GM19238 (cell line): ENCODE data around the gene LARP1.

Experiments
- DNase-seq: peaks from one replicate; pipeline ENCODE4 v3.0.0; 2011; ENCODE audit warnings: low spot score; ENCODE audit not compliant: insufficient read length

LARP1 gene

GRCh38 chr5:154791535-154791934, 36.4 kb downstream of the LARP1 start:
- no peak for DNase-seq

- no peak for DNase-seq
Observed at GRCh38 chr5:154793599-154794524, 38.7 kb downstream of the LARP1 start.

- no peak for DNase-seq
Observed at GRCh38 chr5:154794525-154795234, 39.5 kb downstream of the LARP1 start.

GRCh38 chr5:154795235-154795596, 40.0 kb downstream of the LARP1 start:
- DNase-seq = no peak

GRCh38 chr5:154797762-154798161, 42.6 kb downstream of the LARP1 start:
- no peak for DNase-seq

- DNase-seq = no peak
Observed at GRCh38 chr5:154800582-154800981, 45.4 kb downstream of the LARP1 start.

GRCh38 chr5:154801083-154801482, 45.9 kb downstream of the LARP1 start:
- DNase-seq = no peak

- DNase-seq = no peak
Observed at GRCh38 chr5:154802050-154802449, 46.9 kb downstream of the LARP1 start.

- DNase-seq = no peak
Observed at GRCh38 chr5:154806176-154806575, 51.0 kb downstream of the LARP1 start.

GRCh38 chr5:154811239-154811638, 56.1 kb downstream of the LARP1 start:
- no peak for DNase-seq

- peak; percentile 19 for DNase-seq
Observed at GRCh38 chr5:154811653-154812465, 56.7 kb downstream of the LARP1 start.

GRCh38 chr5:154813158-154813557, 58.0 kb downstream of the LARP1 start:
- no peak for DNase-seq

- DNase-seq = no peak
Observed at GRCh38 chr5:154813736-154814135, 58.6 kb downstream of the LARP1 start.

- DNase-seq = no peak
Observed at GRCh38 chr5:154815025-154815424, 59.8 kb downstream of the LARP1 start.

- no peak for DNase-seq
Observed at GRCh38 chr5:154815684-154816247, 60.6 kb downstream of the LARP1 start.

GRCh38 chr5:154816891-154817492, 61.8 kb downstream of the LARP1 start:
- DNase-seq = no peak

- DNase-seq = no peak
Observed at GRCh38 chr5:154817815-154818214, 62.6 kb downstream of the LARP1 start.

- DNase-seq = no peak
Observed at GRCh38 chr5:154818471-154819116, 63.4 kb downstream of the LARP1 start.

- DNase-seq = no peak
Observed at GRCh38 chr5:154819546-154819945, 64.4 kb downstream of the LARP1 start.

GRCh38 chr5:154820383-154820782, 65.2 kb downstream of the LARP1 start:
- DNase-seq = no peak
